Measurements from ENCODE around the gene PRDM5. TPM values are rescaled to one million over a fixed set of nuclear protein-coding genes. Genes with fewer than 3 reads are reported as not detected.

The PRDM5 gene
- total RNA-seq, 1 experiment from 2014 or later, result 0.85 TPM

GRCh38 chr4:120948382-120948781, 25.9 kb upstream of the PRDM5 start:
- Histone ChIP-seq H2AFZ (no peak overlapping the region), H4K20me1 (ENCODE audit: insufficient read depth) (no peaks in the 10 kb centered on the region), H3K4me3 (no peak overlapping the region), H3K27me3 (ENCODE audit: insufficient read depth, low read depth) (no peaks in the 10 kb centered on the region), H3K9me2 (ENCODE audit: insufficient read depth) (peaks cover 5% of the 10 kb centered on the region; the same call in 1 of the 2 replicates), H3K4me1 (replicated peaks; ENCODE audit: insufficient read depth) (no peaks in the 10 kb centered on the region), H3F3A (ENCODE audit: insufficient read depth, low read depth) (0 out of 2 replicates have a peak, but pooled peaks cover 7% of the 10 kb centered on the region), H3K9me3 (ENCODE audit: insufficient read depth, low read depth) (peaks cover 29% of the 10 kb centered on the region), H3K4me2 (no peak overlapping the region), H3K79me2 (ENCODE audit: low read depth) (no peaks in the 10 kb centered on the region), H3K36me3 (ENCODE audit: low read depth) (no peaks in the 10 kb centered on the region), H3K27ac (no peak overlapping the region)
- BruUV-seq (replicated peaks), result no TSS peak
- peak; percentile 17 to 56 for DNase-seq
- ChIA-PET CTCF (no interaction called here), POLR2A (ENCODE audit: unreplicated experiment) (no interaction called here)
- TF ChIP-seq CTCF (conservative IDR thresholded peaks at IDR 0.05) (no peak), EZH2 (IDR thresholded peaks at IDR 0.05; ENCODE audit: low read depth) (no peak)
- intact Hi-C loops (cut with micrococcal nuclease; ENCODE audit: unreplicated experiment), result no loop called here

- BruUV-seq (replicated peaks), result no TSS peak
- TF ChIP-seq CTCF (conservative IDR thresholded peaks at IDR 0.05), result no peak
- no peak for TF ChIP-seq EZH2 (IDR thresholded peaks at IDR 0.05; ENCODE audit: low read depth)
- Histone ChIP-seq H3K4me1 (replicated peaks; ENCODE audit: insufficient read depth) (no peaks in the 10 kb centered on the region), H3K9me2 (ENCODE audit: insufficient read depth) (no peaks in the 10 kb centered on the region; the same call in 1 of the 2 replicates), H4K20me1 (ENCODE audit: insufficient read depth) (no peaks in the 10 kb centered on the region), H3K27me3 (ENCODE audit: insufficient read depth, low read depth) (no peaks in the 10 kb centered on the region), H3K36me3 (ENCODE audit: low read depth) (no peaks in the 10 kb centered on the region), H3K4me2 (no peak overlapping the region), H3K79me2 (ENCODE audit: low read depth) (no peaks in the 10 kb centered on the region), H3K27ac (no peak overlapping the region), H3K4me3 (no peak overlapping the region), H2AFZ (no peak overlapping the region), H3F3A (ENCODE audit: insufficient read depth, low read depth) (no peaks in the 10 kb centered on the region), H3K9me3 (ENCODE audit: insufficient read depth, low read depth) (peaks cover 7% of the 10 kb centered on the region; the same call in 1 of the 2 replicates)
- intact Hi-C loops (cut with micrococcal nuclease; ENCODE audit: unreplicated experiment), result no loop called here
- ChIA-PET CTCF (no interaction called here), POLR2A (ENCODE audit: unreplicated experiment) (no interaction called here)
- DNase-seq, result no peak
Measured at GRCh38 chr4:120942776-120943175, 20.2 kb upstream of the PRDM5 start.

- H3K27ac ChIP-seq, result no peak overlapping the region
- ChIA-PET CTCF (no interaction called here), POLR2A (ENCODE audit: unreplicated experiment) (no interaction called here)
- no peaks in the 10 kb centered on the region for H3K36me3 ChIP-seq (ENCODE audit: low read depth)
- no peaks in the 10 kb centered on the region for H3K27me3 ChIP-seq (ENCODE audit: insufficient read depth, low read depth)
- no peaks in the 10 kb centered on the region for H3K4me1 ChIP-seq (replicated peaks; ENCODE audit: insufficient read depth)
- H3K9me2 ChIP-seq (ENCODE audit: insufficient read depth), result no peaks in the 10 kb centered on the region; the same call in 1 of the 2 replicates
- intact Hi-C loops (cut with micrococcal nuclease; ENCODE audit: unreplicated experiment), result no loop called here
- no TSS peak for BruUV-seq (replicated peaks)
- H3K9me3 ChIP-seq (ENCODE audit: insufficient read depth, low read depth), result 0 out of 2 replicates have a peak, but pooled peaks cover 4% of the 10 kb centered on the region
- H4K20me1 ChIP-seq (ENCODE audit: insufficient read depth), result no peaks in the 10 kb centered on the region
- TF ChIP-seq EZH2 (IDR thresholded peaks at IDR 0.05; ENCODE audit: low read depth), result no peak
- TF ChIP-seq CTCF (conservative IDR thresholded peaks at IDR 0.05), result no peak
- DNase-seq, result no peak
- H2AFZ ChIP-seq, result no peak overlapping the region
- no peak overlapping the region for H3K4me3 ChIP-seq
- H3F3A ChIP-seq (ENCODE audit: insufficient read depth, low read depth), result no peaks in the 10 kb centered on the region
- no peak overlapping the region for H3K4me2 ChIP-seq
- no peaks in the 10 kb centered on the region for H3K79me2 ChIP-seq (ENCODE audit: low read depth)
Measured at GRCh38 chr4:120940547-120940946, 18.0 kb upstream of the PRDM5 start.
